H9 (cell line): ENCODE data around the gene CCR3. TPM values are rescaled to one million over a fixed set of nuclear protein-coding genes. Genes with fewer than 3 reads are reported as not detected.

Experiments
- DNase-seq: peaks from one replicate; pipeline ENCODE4 v3.0.0-alpha.2; 2017
- H2AFZ ChIP-seq: one replicate; pipeline ENCODE4 v1.6.1; 2013; ENCODE audit warnings: mild to moderate bottlenecking, low read length, control low read depth, moderate library complexity
- H2AK5ac ChIP-seq: 2 replicates; pipeline ENCODE4 v1.6.1; 2013; ENCODE audit warnings: low read length, control low read depth, mixed read lengths; ENCODE audit not compliant: insufficient read length
- H2BK120ac ChIP-seq: one replicate; pipeline ENCODE4 v1.6.1; 2013; ENCODE audit warnings: low read depth, mild to moderate bottlenecking, low read length, control low read depth, inconsistent platforms; ENCODE audit not compliant: poor library complexity, severe bottlenecking
- H2BK12ac ChIP-seq: 2 replicates; pipeline ENCODE4 v1.6.1; 2013; ENCODE audit warnings: low read length, control low read depth, mixed read lengths, low read depth; ENCODE audit not compliant: insufficient read length
- H2BK15ac ChIP-seq: 2 replicates; pipeline ENCODE4 v1.6.1; 2013; ENCODE audit warnings: low read depth, low read length, control low read depth
- H2BK20ac ChIP-seq: one replicate; pipeline ENCODE4 v1.6.1; 2013; ENCODE audit warnings: low read depth, mild to moderate bottlenecking, low read length, control low read depth, inconsistent platforms; ENCODE audit not compliant: poor library complexity, severe bottlenecking
- H2BK5ac ChIP-seq: 2 replicates; pipeline ENCODE4 v1.6.1; 2013; ENCODE audit warnings: low read length, control low read depth, mixed read lengths; ENCODE audit not compliant: insufficient read length
- H3K14ac ChIP-seq: 2 replicates; pipeline ENCODE4 v1.6.1; 2013; ENCODE audit warnings: low read length, control low read depth; ENCODE audit not compliant: insufficient read depth
- H3K18ac ChIP-seq: 2 replicates; pipeline ENCODE4 v1.6.1; 2013; ENCODE audit warnings: low read depth, mild to moderate bottlenecking, mixed read lengths, low read length, control low read depth; ENCODE audit not compliant: insufficient read length
- H3K23ac ChIP-seq: 2 replicates; pipeline ENCODE4 v1.6.1; 2013; ENCODE audit warnings: low read length, control low read depth, mixed read lengths, low read depth; ENCODE audit not compliant: insufficient read length
- H3K23me2 ChIP-seq: 2 replicates; pipeline ENCODE4 v1.6.1; 2013; ENCODE audit warnings: low read depth, mild to moderate bottlenecking, mixed read lengths, low read length, control low read depth; ENCODE audit not compliant: insufficient read length, poor library complexity, severe bottlenecking
- H3K27ac ChIP-seq: 2 replicates; pipeline ENCODE4 v1.5.1; 2013; ENCODE audit warnings: low read length, control low read depth, mixed read lengths, low read depth; ENCODE audit not compliant: insufficient read length
- H3K27me3 ChIP-seq: 2 replicates; pipeline ENCODE4 v1.6.1; 2013; ENCODE audit warnings: low read length, control low read depth, inconsistent platforms; ENCODE audit not compliant: insufficient read depth
- H3K4ac ChIP-seq: 2 replicates; pipeline ENCODE4 v1.6.1; 2013; ENCODE audit warnings: low read depth, mild to moderate bottlenecking, control low read depth, inconsistent platforms, low read length, moderate library complexity
- H3K4me1 ChIP-seq: 2 replicates; pipeline ENCODE4 v1.6.1; 2013; ENCODE audit warnings: low read length, control low read depth, inconsistent platforms; ENCODE audit not compliant: insufficient read depth
- H3K4me2 ChIP-seq: 2 replicates; pipeline ENCODE4 v1.6.1; 2013; ENCODE audit warnings: low read length, control low read depth, mixed read lengths; ENCODE audit not compliant: insufficient read length, insufficient read depth
- H3K56ac ChIP-seq: 2 replicates; pipeline ENCODE4 v1.6.1; 2013; ENCODE audit warnings: low read depth, mild to moderate bottlenecking, mixed read lengths, low read length, control low read depth; ENCODE audit not compliant: insufficient read length
- H3K79me1 ChIP-seq: 2 replicates; pipeline ENCODE4 v1.6.1; 2013; ENCODE audit warnings: low read depth, mild to moderate bottlenecking, moderate library complexity, low read length, control low read depth, inconsistent platforms; ENCODE audit not compliant: insufficient read depth, poor library complexity, severe bottlenecking
- H3K79me2 ChIP-seq: 2 replicates; pipeline ENCODE4 v1.6.1; 2013; ENCODE audit warnings: low read length, control low read depth, inconsistent platforms; ENCODE audit not compliant: insufficient read depth
- H3K9ac ChIP-seq: 2 replicates; pipeline ENCODE4 v1.6.1; 2013; ENCODE audit warnings: low read length, control low read depth, mixed read lengths; ENCODE audit not compliant: insufficient read length; ENCODE audit errors: extremely low read depth
- H3K9me3 ChIP-seq: one replicate; pipeline ENCODE4 v1.6.1; 2013; ENCODE audit warnings: low read depth, low read length, inconsistent platforms; ENCODE audit not compliant: control insufficient read depth
- H3T11ph ChIP-seq: one replicate; pipeline ENCODE4 v1.6.1; 2013; ENCODE audit warnings: mild to moderate bottlenecking, low read length, control low read depth, inconsistent platforms
- H4K20me1 ChIP-seq: one replicate; pipeline ENCODE4 v1.6.1; 2013; ENCODE audit not compliant: control insufficient read depth, insufficient read length, insufficient read depth
- H4K5ac ChIP-seq: 2 replicates; pipeline ENCODE4 v1.6.1; 2013; ENCODE audit warnings: low read depth, mild to moderate bottlenecking, mixed read lengths, low read length, control low read depth; ENCODE audit not compliant: insufficient read length
- H4K8ac ChIP-seq: replicated peaks from 2 replicates; pipeline ENCODE4 v1.6.1; 2013; ENCODE audit warnings: low read length, control low read depth, mixed read lengths, low read depth; ENCODE audit not compliant: insufficient read length
- H4K91ac ChIP-seq: 2 replicates; pipeline ENCODE4 v1.6.1; 2013; ENCODE audit warnings: low read depth, mild to moderate bottlenecking, moderate library complexity, mixed read lengths, low read length, control low read depth; ENCODE audit not compliant: insufficient read length
- H3K27ac Mint-ChIP-seq, 3 experiments: 2 replicates in 2 of 3; 3 replicates in 1 of 3; pipeline ENCODE4 v1.8.0; 2020 to 2021; ENCODE audit warnings: mixed read lengths in 3 of 3, mild to moderate bottlenecking in 1 of 3, moderate library complexity in 1 of 3
- H3K27me3 Mint-ChIP-seq: 2 replicates; pipeline ENCODE4 v1.8.0; 2021; ENCODE audit warnings: low read depth, mild to moderate bottlenecking, moderate library complexity, mixed read lengths
- H3K36me3 Mint-ChIP-seq, 3 experiments: 2 replicates in 2 of 3; 3 replicates in 1 of 3; pipeline ENCODE4 v1.8.0; 2020 to 2021; ENCODE audit warnings: low read depth in 3 of 3, mixed read lengths in 3 of 3; ENCODE audit not compliant: insufficient read depth in 1 of 3
- H3K4me1 Mint-ChIP-seq, 2 experiments: 2 replicates each; pipeline ENCODE4 v1.8.0; 2020; ENCODE audit warnings: mixed read lengths in 2 of 2
- H3K4me3 Mint-ChIP-seq, 2 experiments: 2 replicates in 1 of 2; 3 replicates in 1 of 2; pipeline ENCODE4 v1.8.0; 2020 to 2021; ENCODE audit warnings: mild to moderate bottlenecking in 2 of 2, mixed read lengths in 2 of 2, moderate library complexity in 1 of 2
- H3K9me3 Mint-ChIP-seq, 2 experiments: 2 replicates in 1 of 2; 3 replicates in 1 of 2; pipeline ENCODE4 v1.8.0; 2020; ENCODE audit warnings: mild to moderate bottlenecking in 2 of 2, mixed read lengths in 2 of 2, moderate library complexity in 1 of 2
- CTCF ChIP-seq: fragments of 200-600 bp; sonication (generic); conservative IDR thresholded peaks from 3 replicates; pipeline ENCODE4 v1.8.0; 2021; ENCODE audit warnings: antibody characterized with exemption, mild to moderate bottlenecking
- WGBS: extraction: QIAGEN DNeasy Blood & Tissue Kit; methylation state at CpG from one replicate; pipeline ENCODE4 v1.1.7; 2013; ENCODE audit warnings: missing lambda C conversion rate, low lambda C conversion rate, mixed read lengths; ENCODE audit not compliant: insufficient read length; ENCODE audit errors: extremely low coverage; 5-methylcytosine and 5-hydroxymethylcytosine counted together
- total RNA-seq: library from RNA; stranded (reverse); gene quantifications from 2 replicates; pipeline ENCODE4 v1.2.1, GENCODE V29; 2021

The CCR3 gene
- total RNA-seq, 1 experiment from 2014 or later = not detected

GRCh38 chr3:46280105-46280797 lies 38.0 kb downstream of the CCR3 start:
- H3K23me2 ChIP-seq = no peaks in the 10 kb centered on the region
- H3K4me1 Mint-ChIP-seq = no peaks in the 10 kb centered on the region

More at GRCh38 chr3:46280105-46280797, 38.0 kb downstream of the CCR3 start:
- H3K27ac Mint-ChIP-seq = no peak overlapping the region
- peaks cover 6 to 16% (median 11%) of the 10 kb centered on the region in 3 experiments; a peak in 5 of 7 replicates for H3K36me3 Mint-ChIP-seq
- Histone ChIP-seq H4K5ac (no peak overlapping the region), H3K18ac (no peak overlapping the region), H3K14ac (no peak overlapping the region), H4K91ac (no peak overlapping the region), H2BK12ac (no peak overlapping the region), H3K4me2 (no peak overlapping the region), H3K79me1 (no peaks in the 10 kb centered on the region), H2BK15ac (no peak overlapping the region), H3K27me3 (no peaks in the 10 kb centered on the region), H2AK5ac (no peak overlapping the region), H2AFZ (no peak overlapping the region), H4K20me1 (no peaks in the 10 kb centered on the region), H3K23ac (no peak overlapping the region), H3K79me2 (no peaks in the 10 kb centered on the region), H2BK5ac (no peak overlapping the region), H3K4me1 (no peaks in the 10 kb centered on the region), H4K8ac (no peak overlapping the region), H3T11ph (no peak overlapping the region), H2BK20ac (no peak overlapping the region), H3K9me3 (peaks cover 13% of the 10 kb centered on the region), H3K27ac (no peak overlapping the region), H3K4ac (no peak overlapping the region), H3K56ac (no peak overlapping the region), H2BK120ac (no peak overlapping the region), H3K9ac (no peak overlapping the region)
- H3K27me3 Mint-ChIP-seq = peaks cover 8% of the 10 kb centered on the region
- no peak overlapping the region for H3K4me3 Mint-ChIP-seq
- TF ChIP-seq CTCF = no peak
- no CpG with 5 or more reads among the region's 5 CpGs for WGBS
- DNase-seq = no peak
- peaks cover 19 to 29% of the 10 kb centered on the region in 2 experiments for H3K9me3 Mint-ChIP-seq
